ENCODE measurements around the gene KCNH4.
"Not testable (repeated sequence)": the region's sequence is repeated elsewhere in the genome, so short reads cannot be mapped to it uniquely, and the experiment has no call there.

The KCNH4 gene

GRCh38 chr17:42146911-42147607 is 33.9 kb downstream of the KCNH4 start:
- no peaks in the 10 kb centered on the region for H3K27me3 ChIP-seq (ENCODE audit: insufficient read depth, low read length)
- no peaks in the 10 kb centered on the region for H3K4me1 ChIP-seq (ENCODE audit: insufficient read depth, low read length)
- no peak overlapping the region for H3K4me3 ChIP-seq (ENCODE audit: low read length)
- no peaks in the 10 kb centered on the region for H3K9me3 ChIP-seq (ENCODE audit: insufficient read depth, low read depth, low read length)
- no peak overlapping the region for H3K27ac ChIP-seq (ENCODE audit: low read depth, low read length)
- H3K9ac ChIP-seq (ENCODE audit: low read depth, low read length): no peak overlapping the region
- 97% methylated on average over 13 of the region's 13 CpGs for WGBS
- peaks cover 26% of the 10 kb centered on the region for H3K36me3 ChIP-seq (ENCODE audit: insufficient read depth, low read length)

DNA sequence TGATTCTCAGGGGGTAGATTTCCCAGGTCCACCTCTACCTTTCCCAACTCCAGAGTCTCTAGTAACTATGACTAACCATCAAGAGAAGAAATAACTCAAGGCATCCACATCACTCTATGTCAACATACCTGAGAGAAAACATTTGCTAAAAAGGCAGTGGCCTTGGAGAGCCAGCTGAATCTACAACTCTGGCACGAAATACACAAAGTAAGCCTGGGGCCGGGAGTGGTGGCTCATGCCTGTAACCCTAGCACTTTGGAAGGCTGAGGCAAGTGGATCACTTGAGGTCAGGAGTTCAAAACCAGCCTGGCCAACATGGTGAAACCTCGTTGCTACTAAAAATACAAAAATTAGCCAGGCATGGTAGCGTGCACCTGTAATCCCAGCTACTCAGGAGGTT is 37.8 kb downstream of the KCNH4 start:
- WGBS: 97% methylated on average over 4 of the region's 4 CpGs
- not testable (repeated sequence) for H3K9ac ChIP-seq (ENCODE audit: low read depth, low read length); H3K27ac ChIP-seq (ENCODE audit: low read depth, low read length); H3K9me3 ChIP-seq (ENCODE audit: insufficient read depth, low read depth, low read length); H3K4me3 ChIP-seq (ENCODE audit: low read length); H3K27me3 ChIP-seq (ENCODE audit: insufficient read depth, low read length); H3K4me1 ChIP-seq (ENCODE audit: insufficient read depth, low read length)
- H3K36me3 ChIP-seq (ENCODE audit: insufficient read depth, low read length): peaks cover 21% of the 10 kb centered on the region

DNA sequence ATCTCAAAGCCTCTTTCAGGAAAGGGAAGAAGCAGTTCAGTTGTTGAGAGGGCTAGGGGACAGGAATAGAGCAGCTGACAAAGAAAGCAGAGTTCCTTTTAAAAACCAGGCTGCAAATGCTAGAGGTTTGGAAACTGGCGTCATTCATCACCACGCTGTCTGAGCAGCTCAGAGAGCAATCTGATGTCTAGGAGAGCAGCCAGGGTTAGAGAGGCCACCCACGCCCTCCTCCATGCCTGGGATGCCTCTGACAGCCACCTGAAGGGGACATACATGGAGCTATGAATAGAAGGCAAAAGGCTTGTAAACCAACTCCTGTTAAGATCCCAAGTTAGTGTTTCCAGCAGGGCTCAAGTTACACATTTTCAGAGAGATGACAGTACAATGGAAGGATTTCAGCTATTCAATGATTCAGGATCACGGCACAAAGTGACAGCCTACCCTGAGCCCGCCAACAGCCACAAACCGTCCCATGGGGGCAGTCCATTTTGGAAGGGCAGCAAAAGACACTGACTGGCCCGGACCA is 38.5 kb downstream of the KCNH4 start:
- H3K9ac ChIP-seq (ENCODE audit: low read depth, low read length): no peak overlapping the region

GRCh38 chr17:42141382-42141781 is 39.6 kb downstream of the KCNH4 start:
- H3K27me3 ChIP-seq (ENCODE audit: insufficient read depth, low read length): no peaks in the 10 kb centered on the region
- H3K9me3 ChIP-seq (ENCODE audit: insufficient read depth, low read depth, low read length): no peaks in the 10 kb centered on the region
- H3K4me3 ChIP-seq (ENCODE audit: low read length): no peak overlapping the region
- peaks cover 17% of the 10 kb centered on the region for H3K36me3 ChIP-seq (ENCODE audit: insufficient read depth, low read length)
- no peaks in the 10 kb centered on the region for H3K4me1 ChIP-seq (ENCODE audit: insufficient read depth, low read length)
- 95% methylated on average over 8 of the region's 8 CpGs for WGBS
- H3K27ac ChIP-seq (ENCODE audit: low read depth, low read length): no peak overlapping the region
- H3K9ac ChIP-seq (ENCODE audit: low read depth, low read length): no peak overlapping the region

More for the DNA sequence above, 38.5 kb downstream of the KCNH4 start:
- no peaks in the 10 kb centered on the region for H3K4me1 ChIP-seq (ENCODE audit: insufficient read depth, low read length)
- H3K36me3 ChIP-seq (ENCODE audit: insufficient read depth, low read length): peaks cover 21% of the 10 kb centered on the region
- H3K4me3 ChIP-seq (ENCODE audit: low read length): no peak overlapping the region
- 94% methylated on average over 7 of the region's 7 CpGs for WGBS
- H3K27me3 ChIP-seq (ENCODE audit: insufficient read depth, low read length): no peaks in the 10 kb centered on the region
- H3K27ac ChIP-seq (ENCODE audit: low read depth, low read length): no peak overlapping the region
- no peaks in the 10 kb centered on the region for H3K9me3 ChIP-seq (ENCODE audit: insufficient read depth, low read depth, low read length)

DNA sequence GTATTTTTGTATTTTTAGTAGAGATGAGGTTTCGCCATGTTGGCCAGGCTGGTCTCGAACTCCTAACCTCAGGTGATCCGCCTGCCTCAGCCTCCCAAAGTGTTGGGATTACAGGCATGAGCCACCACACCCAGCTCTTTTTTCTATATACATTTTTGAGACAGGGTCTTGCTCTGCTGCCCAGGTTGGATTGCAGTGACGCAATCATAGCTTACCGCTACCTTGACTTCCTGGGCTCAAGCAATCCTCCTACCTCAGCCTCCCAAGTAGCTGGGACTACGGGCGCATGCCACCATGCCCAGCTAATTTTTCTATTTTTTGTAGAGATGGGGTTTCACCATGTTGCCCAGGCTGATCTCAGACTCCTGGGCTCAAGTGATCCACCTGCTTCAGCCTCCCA is 40.3 kb downstream of the KCNH4 start:
- WGBS: 89% methylated on average over 7 of the region's 7 CpGs
- H3K4me3 ChIP-seq (ENCODE audit: low read length); H3K27me3 ChIP-seq (ENCODE audit: insufficient read depth, low read length); H3K4me1 ChIP-seq (ENCODE audit: insufficient read depth, low read length); H3K9me3 ChIP-seq (ENCODE audit: insufficient read depth, low read depth, low read length); H3K9ac ChIP-seq (ENCODE audit: low read depth, low read length); H3K27ac ChIP-seq (ENCODE audit: low read depth, low read length): not testable (repeated sequence)
- peaks cover 17% of the 10 kb centered on the region for H3K36me3 ChIP-seq (ENCODE audit: insufficient read depth, low read length)

GRCh38 chr17:42138749-42139492 is 42.0 kb downstream of the KCNH4 start:
- WGBS: 91% methylated on average over 7 of the region's 7 CpGs
- Histone ChIP-seq H3K9me3 (ENCODE audit: insufficient read depth, low read depth, low read length) (no peaks in the 10 kb centered on the region), H3K9ac (ENCODE audit: low read depth, low read length) (no peak overlapping the region), H3K4me3 (ENCODE audit: low read length) (no peak overlapping the region), H3K27ac (ENCODE audit: low read depth, low read length) (no peak overlapping the region), H3K36me3 (ENCODE audit: insufficient read depth, low read length) (peaks cover 12% of the 10 kb centered on the region), H3K27me3 (ENCODE audit: insufficient read depth, low read length) (no peaks in the 10 kb centered on the region), H3K4me1 (ENCODE audit: insufficient read depth, low read length) (0 out of 2 replicates have a peak, but pooled peaks cover 5% of the 10 kb centered on the region)

DNA sequence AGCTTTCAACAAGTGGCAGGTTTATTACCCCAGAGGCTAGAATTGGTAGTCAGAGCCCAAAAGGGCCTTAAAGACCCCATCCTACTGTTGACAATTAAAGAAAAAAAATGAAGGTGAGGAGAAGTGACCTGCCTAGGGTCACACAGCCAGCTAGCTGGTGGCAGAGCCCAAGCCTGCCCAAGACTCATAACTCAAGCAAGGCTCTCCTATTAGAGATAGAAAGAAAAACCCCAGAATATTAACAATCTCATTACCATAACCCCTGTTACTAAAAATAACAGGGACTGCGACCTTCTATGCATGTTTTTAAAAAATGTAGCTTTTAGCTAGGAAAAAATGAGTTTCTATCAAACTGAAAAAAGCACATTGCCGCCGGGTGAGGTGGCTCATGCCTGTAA is 44.3 kb downstream of the KCNH4 start:
- H3K27ac ChIP-seq (ENCODE audit: low read depth, low read length): no peak overlapping the region
- no peaks in the 10 kb centered on the region for H3K9me3 ChIP-seq (ENCODE audit: insufficient read depth, low read depth, low read length)
- 95% methylated on average over 3 of the region's 3 CpGs for WGBS
- peaks cover 10% of the 10 kb centered on the region for H3K36me3 ChIP-seq (ENCODE audit: insufficient read depth, low read length)
- no peaks in the 10 kb centered on the region for H3K27me3 ChIP-seq (ENCODE audit: insufficient read depth, low read length)
- peaks cover 10% of the 10 kb centered on the region; the same call in 1 of the 2 replicates for H3K4me1 ChIP-seq (ENCODE audit: insufficient read depth, low read length)
- no peak overlapping the region for H3K9ac ChIP-seq (ENCODE audit: low read depth, low read length)
- H3K4me3 ChIP-seq (ENCODE audit: low read length): no peak overlapping the region

- H3K27ac ChIP-seq (ENCODE audit: low read depth, low read length): no peak overlapping the region
- no peak overlapping the region for H3K9ac ChIP-seq (ENCODE audit: low read depth, low read length)
- 0 out of 2 replicates have a peak, but pooled peaks cover 6% of the 10 kb centered on the region for H3K36me3 ChIP-seq (ENCODE audit: insufficient read depth, low read length)
- 87% methylated on average over 15 of the region's 15 CpGs for WGBS
- H3K4me3 ChIP-seq (ENCODE audit: low read length): no peak overlapping the region
- no peaks in the 10 kb centered on the region for H3K27me3 ChIP-seq (ENCODE audit: insufficient read depth, low read length)
- H3K4me1 ChIP-seq (ENCODE audit: insufficient read depth, low read length): peaks cover 10% of the 10 kb centered on the region; the same call in 1 of the 2 replicates
- H3K9me3 ChIP-seq (ENCODE audit: insufficient read depth, low read depth, low read length): no peaks in the 10 kb centered on the region
Observed at GRCh38 chr17:42135664-42136653, 45.0 kb downstream of the KCNH4 start.

- no peak overlapping the region for H3K27ac ChIP-seq (ENCODE audit: low read depth, low read length)
- peaks cover 12% of the 10 kb centered on the region for H3K36me3 ChIP-seq (ENCODE audit: insufficient read depth, low read length)
- no peaks in the 10 kb centered on the region for H3K9me3 ChIP-seq (ENCODE audit: insufficient read depth, low read depth, low read length)
- 98% methylated on average over 6 of the region's 6 CpGs for WGBS
- H3K4me1 ChIP-seq (ENCODE audit: insufficient read depth, low read length): peaks cover 10% of the 10 kb centered on the region; the same call in 1 of the 2 replicates
- no peak overlapping the region for H3K9ac ChIP-seq (ENCODE audit: low read depth, low read length)
- H3K4me3 ChIP-seq (ENCODE audit: low read length): no peak overlapping the region
- H3K27me3 ChIP-seq (ENCODE audit: insufficient read depth, low read length): no peaks in the 10 kb centered on the region
Observed at GRCh38 chr17:42135151-42135550, 45.8 kb downstream of the KCNH4 start.

DNA sequence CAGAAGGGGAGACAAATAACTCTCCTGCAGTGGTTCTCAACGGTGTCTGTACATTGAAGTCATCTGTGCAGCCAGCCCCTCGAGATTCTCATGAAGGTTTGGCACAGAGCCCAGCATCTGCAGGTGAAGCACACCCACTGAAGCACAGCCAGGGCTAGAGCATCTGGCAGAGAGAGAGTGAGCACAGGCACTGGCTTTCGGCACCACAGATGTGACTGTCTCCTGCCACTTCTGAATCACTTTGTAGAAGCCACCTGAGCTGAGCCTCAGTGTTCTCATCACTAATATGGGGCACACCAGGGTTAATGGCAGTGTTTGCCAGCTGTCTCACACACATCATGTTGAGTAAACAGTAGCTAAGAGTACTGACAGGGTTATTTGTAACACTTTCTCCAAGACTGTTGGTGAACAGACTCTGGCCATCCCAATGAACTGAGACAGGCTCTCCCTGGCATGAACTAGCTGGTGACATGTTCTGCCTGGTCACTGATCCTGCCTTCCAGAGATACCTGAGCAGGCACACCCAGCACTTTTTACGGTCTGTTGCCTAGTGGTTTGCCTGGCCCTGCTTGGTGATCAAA is 47.4 kb downstream of the KCNH4 start:
- H3K27me3 ChIP-seq (ENCODE audit: insufficient read depth, low read length): no peaks in the 10 kb centered on the region
- H3K4me1 ChIP-seq (ENCODE audit: insufficient read depth, low read length): peaks cover 10% of the 10 kb centered on the region; the same call in 1 of the 2 replicates
- H3K4me3 ChIP-seq (ENCODE audit: low read length): no peak overlapping the region
- no peak overlapping the region for H3K9ac ChIP-seq (ENCODE audit: low read depth, low read length)
- H3K9me3 ChIP-seq (ENCODE audit: insufficient read depth, low read depth, low read length): no peaks in the 10 kb centered on the region
- no peak overlapping the region for H3K27ac ChIP-seq (ENCODE audit: low read depth, low read length)
- WGBS: 93% methylated on average over 4 of the region's 4 CpGs
- H3K36me3 ChIP-seq (ENCODE audit: insufficient read depth, low read length): peaks cover 28% of the 10 kb centered on the region

All from HUES64 (cell line).